Mesendoderm (in vitro differentiated cells): ENCODE measurements around the gene PRDM11.
A peak's percentile ranks its signal among the peaks of the same experiment; 100 is the strongest.

Experiments
- DNase-seq: peaks from one replicate; pipeline ENCODE4 v3.0.0; 2013
- H2AK5ac ChIP-seq: 2 replicates; pipeline ENCODE4 v1.6.1; 2013; ENCODE audit warnings: low read length, inconsistent platforms
- H2BK120ac ChIP-seq: 2 replicates; pipeline ENCODE4 v1.6.1; 2013; ENCODE audit warnings: low read depth, mild to moderate bottlenecking, low read length, moderate library complexity, mixed read lengths
- H2BK15ac ChIP-seq: replicated peaks from 2 replicates; pipeline ENCODE4 v1.6.1; 2013; ENCODE audit warnings: low read depth, mild to moderate bottlenecking, moderate library complexity
- H2BK5ac ChIP-seq: 2 replicates; pipeline ENCODE4 v1.6.1; 2013; ENCODE audit warnings: low read length, inconsistent platforms
- H3K18ac ChIP-seq: 2 replicates; pipeline ENCODE4 v1.6.1; 2013; ENCODE audit warnings: mild to moderate bottlenecking, low read length, mixed read lengths
- H3K23ac ChIP-seq: one replicate; pipeline ENCODE4 v1.6.1; 2013; ENCODE audit warnings: low read length
- H3K27ac ChIP-seq: 2 replicates; pipeline ENCODE4 v1.5.1; 2013; ENCODE audit warnings: low read depth, mild to moderate bottlenecking, inconsistent platforms, low read length, moderate library complexity
- H3K27me3 ChIP-seq: 2 replicates; pipeline ENCODE4 v1.6.1; 2013; ENCODE audit warnings: low read length, control low read depth, mild to moderate bottlenecking, inconsistent platforms; ENCODE audit not compliant: insufficient read depth, poor library complexity
- H3K36me3 ChIP-seq: 2 replicates; pipeline ENCODE4 v1.6.1; 2013; ENCODE audit warnings: low read length, inconsistent platforms; ENCODE audit not compliant: control insufficient read depth, insufficient read depth
- H3K4ac ChIP-seq: one replicate; pipeline ENCODE4 v1.6.1; 2013; ENCODE audit warnings: low read depth, mild to moderate bottlenecking, low read length, moderate library complexity
- H3K4me1 ChIP-seq: 2 replicates; pipeline ENCODE4 v1.6.1; 2013; ENCODE audit warnings: low read depth, low read length, inconsistent platforms; ENCODE audit not compliant: control insufficient read depth
- H3K4me2 ChIP-seq: 2 replicates; pipeline ENCODE4 v1.6.1; 2013; ENCODE audit warnings: low read length
- H3K4me3 ChIP-seq: 2 replicates; pipeline ENCODE4 v1.5.1; 2013; ENCODE audit warnings: mild to moderate bottlenecking, low read length
- H3K56ac ChIP-seq: one replicate; pipeline ENCODE4 v1.6.1; 2013; ENCODE audit warnings: low read length
- H3K79me1 ChIP-seq: 2 replicates; pipeline ENCODE4 v1.6.1; 2013; ENCODE audit warnings: low read length, inconsistent platforms
- H3K79me2 ChIP-seq: 2 replicates; pipeline ENCODE4 v1.6.1; 2013; ENCODE audit warnings: mild to moderate bottlenecking, low read length; ENCODE audit not compliant: control insufficient read depth, insufficient read depth
- H3K9ac ChIP-seq: 2 replicates; pipeline ENCODE4 v1.6.1; 2013; ENCODE audit warnings: low read length, inconsistent platforms
- H4K5ac ChIP-seq: one replicate; pipeline ENCODE4 v1.6.1; 2013; ENCODE audit warnings: low read length
- H4K8ac ChIP-seq: one replicate; pipeline ENCODE4 v1.6.1; 2013; ENCODE audit warnings: low read depth, mild to moderate bottlenecking, control low read depth, low read length, moderate library complexity
- WGBS: extraction: QIAGEN DNeasy Blood & Tissue Kit; methylation state at CpG from one replicate; pipeline ENCODE4 v1.1.7; 2013; ENCODE audit warnings: low lambda C conversion rate, missing lambda C conversion rate; ENCODE audit not compliant: insufficient coverage; ENCODE audit errors: extremely low coverage; 5-methylcytosine and 5-hydroxymethylcytosine counted together

Gene PRDM11

GRCh38 chr11:45213717-45214116 lies 67.3 kb downstream of the PRDM11 start:
- H3K27ac ChIP-seq, result no peak overlapping the region
- H3K79me2 ChIP-seq, result no peaks in the 10 kb centered on the region
- no peak overlapping the region for H3K56ac ChIP-seq
- peaks cover 3% of the 10 kb centered on the region for H3K4me1 ChIP-seq
- no peak overlapping the region for H2AK5ac ChIP-seq
- H3K23ac ChIP-seq, result no peak overlapping the region
- H3K27me3 ChIP-seq, result no peaks in the 10 kb centered on the region
- H3K4ac ChIP-seq, result no peak overlapping the region
- H2BK5ac ChIP-seq, result no peak overlapping the region
- no peak overlapping the region for H2BK15ac ChIP-seq
- H3K4me2 ChIP-seq, result no peak overlapping the region
- H3K18ac ChIP-seq, result no peak overlapping the region
- no peaks in the 10 kb centered on the region for H3K79me1 ChIP-seq
- WGBS, result no CpG with 5 or more reads among the region's 1 CpG
- H4K8ac ChIP-seq, result no peak overlapping the region
- no peaks in the 10 kb centered on the region for H3K36me3 ChIP-seq
- H4K5ac ChIP-seq, result no peak overlapping the region
- no peak for DNase-seq
- H2BK120ac ChIP-seq, result no peak overlapping the region
- no peak overlapping the region for H3K9ac ChIP-seq
- no peak overlapping the region for H3K4me3 ChIP-seq

- Histone ChIP-seq H3K23ac (peak overlapping the region; percentile 85), H3K4me1 (no peaks in the 10 kb centered on the region), H3K56ac (no peak overlapping the region), H4K5ac (no peak overlapping the region), H3K79me1 (no peaks in the 10 kb centered on the region), H3K4ac (no peak overlapping the region), H3K9ac (no peak overlapping the region), H2BK5ac (no peak overlapping the region), H4K8ac (no peak overlapping the region), H3K36me3 (no peaks in the 10 kb centered on the region), H3K27ac (no peak overlapping the region), H2AK5ac (no peak overlapping the region), H3K27me3 (no peaks in the 10 kb centered on the region), H2BK15ac (no peak overlapping the region), H3K4me2 (no peak overlapping the region), H3K18ac (no peak overlapping the region), H2BK120ac (no peak overlapping the region), H3K79me2 (no peaks in the 10 kb centered on the region), H3K4me3 (no peak overlapping the region)
- WGBS, result no CpG with 5 or more reads among the region's 4 CpGs
- DNase-seq, result no peak
These were observed 68.8 kb downstream of the PRDM11 start for GRCh38 chr11:45215098-45215865.

GRCh38 chr11:45216031-45216430 lies 69.6 kb downstream of the PRDM11 start:
- no peak overlapping the region for H3K27ac ChIP-seq
- no peak overlapping the region for H3K4me2 ChIP-seq
- no peak overlapping the region for H3K4me3 ChIP-seq
- H3K79me1 ChIP-seq, result no peaks in the 10 kb centered on the region
- H2BK15ac ChIP-seq, result no peak overlapping the region
- H3K23ac ChIP-seq, result no peak overlapping the region
- H3K4ac ChIP-seq, result no peak overlapping the region
- H3K27me3 ChIP-seq, result no peaks in the 10 kb centered on the region
- no peaks in the 10 kb centered on the region for H3K4me1 ChIP-seq
- H4K8ac ChIP-seq, result no peak overlapping the region
- H3K9ac ChIP-seq, result no peak overlapping the region
- H2BK5ac ChIP-seq, result no peak overlapping the region
- H3K36me3 ChIP-seq, result no peaks in the 10 kb centered on the region
- H3K56ac ChIP-seq, result no peak overlapping the region
- no peaks in the 10 kb centered on the region for H3K79me2 ChIP-seq
- H4K5ac ChIP-seq, result no peak overlapping the region
- no peak for DNase-seq
- no peak overlapping the region for H3K18ac ChIP-seq
- H2AK5ac ChIP-seq, result no peak overlapping the region
- WGBS, result no CpG with 5 or more reads among the region's 1 CpG
- no peak overlapping the region for H2BK120ac ChIP-seq

GRCh38 chr11:45216901-45217300 lies 70.5 kb downstream of the PRDM11 start:
- Histone ChIP-seq H3K56ac (no peak overlapping the region), H3K79me2 (no peaks in the 10 kb centered on the region), H2BK15ac (no peak overlapping the region), H3K18ac (no peak overlapping the region), H3K79me1 (no peaks in the 10 kb centered on the region), H3K4me1 (no peaks in the 10 kb centered on the region), H4K5ac (no peak overlapping the region), H3K23ac (no peak overlapping the region), H2AK5ac (no peak overlapping the region), H2BK120ac (no peak overlapping the region), H3K27me3 (no peaks in the 10 kb centered on the region), H3K4me2 (no peak overlapping the region), H3K4ac (no peak overlapping the region), H3K27ac (no peak overlapping the region), H3K36me3 (no peaks in the 10 kb centered on the region), H3K9ac (no peak overlapping the region), H2BK5ac (no peak overlapping the region), H3K4me3 (no peak overlapping the region), H4K8ac (no peak overlapping the region)
- no peak for DNase-seq
- WGBS, result no CpG with 5 or more reads among the region's 2 CpGs

- Histone ChIP-seq H3K4me3 (no peak overlapping the region), H3K18ac (no peak overlapping the region), H3K4me2 (no peak overlapping the region), H3K23ac (no peak overlapping the region), H4K5ac (no peak overlapping the region), H3K4ac (no peak overlapping the region), H3K27ac (no peak overlapping the region), H3K79me2 (no peaks in the 10 kb centered on the region), H3K56ac (no peak overlapping the region), H3K9ac (no peak overlapping the region), H3K27me3 (no peaks in the 10 kb centered on the region), H2BK120ac (no peak overlapping the region), H3K4me1 (no peaks in the 10 kb centered on the region), H2BK15ac (no peak overlapping the region), H3K79me1 (no peaks in the 10 kb centered on the region), H4K8ac (no peak overlapping the region), H3K36me3 (no peaks in the 10 kb centered on the region), H2BK5ac (no peak overlapping the region), H2AK5ac (no peak overlapping the region)
- no CpG with 5 or more reads among the region's 2 CpGs for WGBS
- DNase-seq, result no peak
These were observed 71.6 kb downstream of the PRDM11 start for GRCh38 chr11:45217991-45218390.

GRCh38 chr11:45218705-45219104 lies 72.3 kb downstream of the PRDM11 start:
- no peaks in the 10 kb centered on the region for H3K27me3 ChIP-seq
- H3K56ac ChIP-seq, result no peak overlapping the region
- no peak overlapping the region for H3K27ac ChIP-seq
- no peak overlapping the region for H4K8ac ChIP-seq
- no peak overlapping the region for H3K4ac ChIP-seq
- no peaks in the 10 kb centered on the region for H3K79me2 ChIP-seq
- no peak overlapping the region for H3K4me3 ChIP-seq
- no peak overlapping the region for H2AK5ac ChIP-seq
- no peak overlapping the region for H3K4me2 ChIP-seq
- H3K9ac ChIP-seq, result no peak overlapping the region
- H3K36me3 ChIP-seq, result no peaks in the 10 kb centered on the region
- no peak overlapping the region for H3K23ac ChIP-seq
- WGBS, result no CpG with 5 or more reads among the region's 4 CpGs
- no peak overlapping the region for H3K18ac ChIP-seq
- no peak for DNase-seq
- H2BK5ac ChIP-seq, result no peak overlapping the region
- no peak overlapping the region for H4K5ac ChIP-seq
- no peaks in the 10 kb centered on the region for H3K79me1 ChIP-seq
- H3K4me1 ChIP-seq, result no peaks in the 10 kb centered on the region
- no peak overlapping the region for H2BK120ac ChIP-seq
- H2BK15ac ChIP-seq, result no peak overlapping the region
